Activated T-cell treated with anti-CD3 and anti-CD28 coated beads, Interleukin-2, amount 50 U/mL, for 48 hours (primary cell): ENCODE results near the gene OMP.

Source experiments
- DNase-seq, 2 experiments: peaks; one replicate each; pipeline ENCODE4 v3.0.0-alpha.2; 2020

The OMP gene

GRCh38 chr11:77069969-77070582 lies 32.6 kb upstream of the OMP start:
- no peak for DNase-seq

GRCh38 chr11:77071077-77071476 lies 31.6 kb upstream of the OMP start:
- no peak for DNase-seq

DNA sequence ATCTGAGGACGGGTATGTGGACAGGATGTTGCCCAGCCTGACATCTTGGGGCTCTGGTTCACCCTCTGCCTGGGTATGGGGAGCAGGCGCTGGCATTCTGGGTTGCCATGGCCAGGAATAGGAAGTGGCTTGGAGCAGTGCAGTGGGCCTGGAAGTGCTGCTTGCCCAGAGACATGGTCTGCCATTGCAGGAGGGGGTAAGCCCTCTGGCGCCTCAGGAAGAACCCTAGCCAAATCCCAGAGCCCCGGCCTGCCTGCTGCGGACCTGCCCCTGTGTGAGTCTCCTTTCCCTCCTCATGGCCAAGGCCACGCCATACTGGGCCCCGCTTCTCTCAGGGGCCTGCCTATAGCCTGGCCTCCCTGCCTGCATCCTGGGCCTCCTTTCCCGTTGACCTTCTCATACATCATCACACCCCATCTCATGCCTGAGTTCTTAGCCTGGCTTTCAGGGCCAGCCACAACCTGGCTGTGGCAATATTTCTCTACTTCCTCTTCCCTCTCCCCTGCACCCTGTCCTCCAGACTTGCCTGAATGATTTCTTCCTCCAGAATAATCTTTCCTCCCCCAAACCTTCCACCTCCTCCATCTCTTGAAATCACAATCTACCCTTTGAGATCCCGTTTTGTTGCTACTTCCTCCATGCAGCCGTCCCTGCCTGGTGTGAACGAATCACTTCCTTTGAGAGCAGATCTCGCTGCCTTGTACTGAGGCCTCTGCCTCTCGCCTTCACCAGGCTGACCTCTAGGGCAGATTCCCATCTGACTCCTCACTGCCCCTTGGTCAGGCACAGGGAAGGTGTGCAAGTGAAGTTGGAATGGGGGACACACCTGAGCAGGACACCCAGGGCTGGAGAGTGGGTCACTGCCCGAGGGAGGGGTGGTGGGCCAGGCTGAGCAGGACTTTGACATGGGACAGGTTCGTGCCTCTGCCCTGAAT lies 30.7 kb upstream of the OMP start:
- DNase-seq, result no peak

DNA sequence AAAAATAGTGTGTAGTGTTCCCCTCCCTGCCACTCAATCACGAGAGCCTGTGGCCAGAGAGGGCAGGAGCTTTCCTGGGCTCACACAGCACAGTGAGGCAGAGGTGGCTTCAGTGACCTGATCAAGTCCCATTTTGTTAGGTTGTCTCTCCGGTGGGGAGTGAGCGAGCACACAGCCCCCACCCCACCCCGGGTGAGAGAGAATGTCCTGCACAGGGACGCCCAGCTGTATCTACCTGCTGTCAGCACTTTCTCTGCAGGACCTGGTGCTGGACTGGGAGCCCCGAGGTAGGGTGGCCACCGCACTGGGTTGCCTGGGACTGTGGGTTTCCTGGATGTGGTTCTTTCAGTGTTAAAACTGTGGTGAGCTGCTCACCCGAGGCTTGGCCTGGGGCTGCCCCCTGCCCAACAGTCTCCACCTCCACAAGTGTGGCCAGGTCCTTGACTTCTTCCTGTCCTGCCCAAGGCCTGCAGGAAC lies 29.8 kb upstream of the OMP start:
- no peak for DNase-seq

DNA sequence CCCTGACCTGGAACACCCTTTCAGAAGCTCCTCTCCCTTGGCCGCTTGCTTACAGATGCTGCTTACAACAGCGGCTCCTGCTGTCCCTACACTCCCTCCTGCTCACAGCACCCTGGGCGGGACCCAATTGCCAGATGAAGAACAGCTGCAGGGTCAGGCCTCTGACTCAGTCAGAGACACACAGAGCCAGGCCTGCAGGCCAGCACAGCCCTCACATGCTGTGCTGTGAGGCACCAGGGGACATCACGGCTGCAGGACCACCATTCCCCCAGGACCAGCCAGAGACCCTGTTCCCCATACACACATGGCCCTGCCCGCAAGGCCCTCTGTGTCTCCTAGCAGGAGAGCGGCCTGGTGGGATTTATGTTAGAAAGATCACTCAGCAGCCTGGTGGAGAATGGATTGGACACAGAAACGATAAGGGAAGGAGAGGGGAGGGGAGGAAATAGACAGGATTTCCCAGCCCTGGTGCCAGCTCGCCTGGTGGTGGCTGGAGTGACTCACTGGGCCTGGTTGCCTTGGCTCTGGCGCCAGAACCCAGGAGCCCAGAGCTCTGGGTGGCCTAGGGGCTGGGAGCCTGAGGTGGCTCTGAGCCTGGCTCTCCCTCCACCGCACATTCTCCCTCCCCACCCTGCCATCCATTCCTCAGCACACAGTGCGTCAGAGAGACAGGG lies 29.2 kb upstream of the OMP start:
- no peak for DNase-seq

DNA sequence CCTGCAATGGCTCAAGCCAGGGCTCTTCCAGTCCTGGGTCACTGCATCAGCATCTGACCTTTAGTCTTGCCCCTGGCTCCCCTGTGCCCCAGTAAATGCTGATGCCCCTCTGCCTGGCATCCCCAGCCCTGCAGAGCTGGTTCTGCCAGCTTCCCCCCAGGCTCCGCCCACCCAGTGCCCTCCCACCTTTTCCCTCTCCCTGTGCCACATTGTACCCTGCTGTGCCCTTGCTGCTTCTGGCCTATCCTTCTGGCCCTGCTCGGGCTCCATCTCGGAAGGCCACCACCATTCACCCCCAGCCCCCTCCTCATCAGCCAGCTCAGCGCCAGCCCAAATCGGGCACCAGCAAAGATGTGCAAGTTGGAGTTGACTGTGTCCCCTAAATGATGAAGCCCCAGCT lies 28.4 kb upstream of the OMP start:
- peak in 1 of 2 experiments; percentile 13 for DNase-seq

DNA sequence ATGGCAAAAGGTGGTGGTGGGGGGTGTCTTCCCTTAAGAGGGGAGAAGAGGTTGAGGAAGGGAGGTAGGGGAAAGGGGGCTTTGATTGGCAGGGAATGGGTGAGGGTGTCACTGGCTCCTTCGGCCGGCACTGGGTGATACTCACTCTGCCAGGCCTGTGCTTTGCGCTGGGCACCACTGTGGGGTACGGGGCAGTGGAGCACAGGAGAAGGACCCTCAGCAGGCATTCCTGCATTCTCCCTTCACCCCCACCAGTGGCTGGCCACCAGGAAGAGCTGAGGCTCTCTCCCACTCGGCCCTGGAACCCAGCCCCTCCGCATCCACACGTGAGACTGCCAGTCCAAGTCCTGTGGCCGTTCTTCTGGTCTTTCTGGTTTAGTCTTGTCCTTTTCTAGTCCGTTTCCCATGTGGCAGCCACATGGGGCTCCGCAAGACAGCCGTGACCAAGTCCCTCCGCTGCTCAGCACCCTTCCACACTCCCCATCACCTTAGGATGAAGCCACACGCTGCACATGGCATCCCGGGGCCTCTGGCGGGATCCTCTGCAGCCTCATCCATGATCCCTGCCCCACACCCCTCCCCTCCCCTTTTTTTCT lies 27.9 kb upstream of the OMP start:
- no peak for DNase-seq

DNA sequence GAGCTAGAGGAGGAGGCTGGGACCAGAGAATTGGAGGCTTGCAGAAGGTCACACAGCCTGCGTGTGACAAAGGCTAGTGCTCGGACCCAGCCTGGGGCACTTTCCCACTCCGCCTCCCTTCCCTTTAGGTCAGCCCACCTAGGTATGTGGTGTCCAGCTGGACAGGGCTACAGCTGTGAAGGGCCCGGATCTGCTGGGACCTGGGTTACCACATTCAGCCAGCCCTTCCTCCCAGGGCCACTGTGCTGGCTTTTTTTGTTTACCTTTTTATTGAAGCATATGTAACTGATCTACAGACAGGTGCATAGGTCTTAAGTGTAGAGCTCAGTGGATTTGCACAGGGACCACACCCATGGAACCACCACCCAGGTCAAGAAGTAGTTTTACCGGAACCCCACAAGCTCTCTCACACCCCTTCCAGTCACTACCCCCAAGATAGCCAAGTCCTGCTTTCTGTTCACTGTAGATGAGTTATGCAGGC lies 27.2 kb upstream of the OMP start:
- DNase-seq, result no peak

DNA sequence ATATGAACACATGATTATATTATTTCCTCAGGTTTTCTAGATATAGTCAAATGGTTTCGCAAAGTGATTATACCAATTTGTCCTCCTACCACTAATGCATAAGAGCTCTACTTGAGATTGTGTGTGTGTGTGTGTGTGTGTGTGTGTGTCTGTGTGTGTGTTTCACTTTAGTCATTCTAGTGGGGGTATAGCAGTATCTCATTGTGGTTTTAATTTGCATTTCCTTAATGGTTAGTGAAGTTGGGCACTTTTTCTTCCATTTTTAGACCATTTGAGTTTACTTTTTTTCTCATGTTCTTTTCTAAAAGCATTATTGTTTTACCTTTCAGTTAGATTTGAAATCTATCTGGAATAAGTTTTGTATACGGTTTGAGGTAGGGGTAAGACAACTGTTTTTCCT lies 23.0 kb upstream of the OMP start:
- DNase-seq, result no peak

DNA sequence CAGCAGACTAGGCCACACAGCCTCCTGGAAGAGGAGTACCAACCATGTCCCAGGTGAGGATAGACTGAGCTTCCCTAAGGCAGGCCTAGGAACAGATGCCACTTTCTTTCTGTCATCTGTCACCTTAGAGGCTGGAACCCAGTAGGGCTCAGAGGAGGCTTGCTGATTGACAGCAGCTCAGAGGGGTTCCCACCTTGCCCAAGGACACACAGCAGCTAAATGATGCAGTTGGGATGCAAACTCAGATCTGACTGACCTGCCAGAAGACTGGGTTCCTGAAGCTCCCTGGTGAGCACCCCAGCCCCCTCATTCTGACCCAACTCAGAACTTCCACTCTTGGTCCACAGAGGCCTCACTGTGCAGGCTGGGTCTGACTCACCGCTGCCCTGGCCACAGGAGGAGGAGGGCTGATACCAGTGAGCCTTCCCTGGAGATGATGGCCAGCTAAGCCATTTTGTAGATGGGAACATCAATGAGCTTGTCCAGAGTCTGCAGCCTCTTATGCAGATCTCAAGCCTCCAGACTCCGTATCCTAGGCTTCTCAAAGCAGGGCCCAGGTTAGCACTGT lies 21.9 kb upstream of the OMP start:
- no peak for DNase-seq

DNA sequence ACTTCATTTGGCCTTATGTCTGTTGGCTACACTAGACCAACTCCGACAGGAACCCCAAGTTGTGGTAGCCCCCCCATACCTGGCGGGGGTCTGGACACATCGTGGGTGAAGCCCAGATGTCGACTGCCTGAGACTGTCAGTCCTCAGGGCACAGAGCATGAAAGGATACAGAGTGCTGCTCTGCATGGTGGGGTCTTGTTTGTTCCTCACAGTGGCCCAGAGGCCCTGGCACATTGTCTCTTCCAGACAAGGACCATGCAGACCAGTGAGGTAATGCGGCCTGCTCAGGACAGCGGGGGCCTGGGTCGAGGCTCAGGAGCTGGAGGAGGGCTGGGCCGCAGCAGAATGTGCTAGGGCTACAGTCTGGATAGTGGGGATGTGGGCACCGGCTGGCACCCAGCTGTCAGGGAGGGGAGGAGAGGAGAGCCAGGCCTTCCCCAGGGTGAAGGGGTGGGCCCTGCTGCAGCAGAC lies 21.2 kb upstream of the OMP start:
- no peak for DNase-seq

DNA sequence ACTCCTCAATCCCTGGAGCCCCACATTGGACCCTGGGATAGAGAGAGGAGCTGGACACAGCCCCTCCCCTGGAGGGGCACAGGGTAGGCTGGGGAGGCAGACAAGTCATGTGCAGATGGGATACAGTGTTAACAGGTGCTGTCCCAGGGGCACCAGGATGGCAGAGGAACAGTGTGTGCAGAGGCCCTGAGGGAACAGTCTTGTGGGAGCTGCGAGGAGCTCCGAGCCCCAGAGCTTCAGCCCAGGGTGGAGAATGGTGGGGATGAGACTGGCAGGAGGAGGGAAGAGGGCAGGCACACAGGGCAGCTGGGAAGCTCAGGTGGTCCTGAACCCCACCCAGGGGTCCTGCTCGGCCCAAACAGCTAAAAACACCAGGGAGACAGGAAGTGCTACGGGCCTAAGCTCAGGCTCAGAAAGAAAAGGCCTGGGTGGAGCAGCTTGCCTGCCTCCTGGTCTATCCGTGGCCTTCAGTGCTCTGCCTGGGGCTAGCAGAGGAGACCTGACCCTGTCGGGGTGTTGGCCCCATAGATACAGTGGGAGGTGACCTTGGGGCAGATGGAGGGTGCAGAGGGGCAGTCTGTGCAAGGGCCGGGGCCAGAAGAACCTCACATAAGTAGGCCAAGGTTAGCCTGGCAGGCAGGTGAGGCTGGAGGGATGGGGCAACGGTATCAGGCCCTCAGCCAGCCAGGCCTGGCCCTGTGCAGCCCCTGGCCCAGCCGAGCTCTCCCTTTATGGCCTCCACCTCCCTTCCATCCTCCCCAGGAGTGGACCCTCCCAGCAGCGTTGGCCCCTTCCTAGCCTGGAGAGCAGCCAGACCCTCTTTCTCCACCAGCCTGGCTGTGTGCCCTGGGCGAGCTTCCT lies 20.4 kb upstream of the OMP start:
- peak in 1 of 2 experiments; percentile 37 for DNase-seq

- peak; percentile 58 to 67 for DNase-seq
Measured at GRCh38 chr11:77082838-77083565, 19.6 kb upstream of the OMP start.

- no peak for DNase-seq
Measured at GRCh38 chr11:77083566-77084245, 18.9 kb upstream of the OMP start.

DNA sequence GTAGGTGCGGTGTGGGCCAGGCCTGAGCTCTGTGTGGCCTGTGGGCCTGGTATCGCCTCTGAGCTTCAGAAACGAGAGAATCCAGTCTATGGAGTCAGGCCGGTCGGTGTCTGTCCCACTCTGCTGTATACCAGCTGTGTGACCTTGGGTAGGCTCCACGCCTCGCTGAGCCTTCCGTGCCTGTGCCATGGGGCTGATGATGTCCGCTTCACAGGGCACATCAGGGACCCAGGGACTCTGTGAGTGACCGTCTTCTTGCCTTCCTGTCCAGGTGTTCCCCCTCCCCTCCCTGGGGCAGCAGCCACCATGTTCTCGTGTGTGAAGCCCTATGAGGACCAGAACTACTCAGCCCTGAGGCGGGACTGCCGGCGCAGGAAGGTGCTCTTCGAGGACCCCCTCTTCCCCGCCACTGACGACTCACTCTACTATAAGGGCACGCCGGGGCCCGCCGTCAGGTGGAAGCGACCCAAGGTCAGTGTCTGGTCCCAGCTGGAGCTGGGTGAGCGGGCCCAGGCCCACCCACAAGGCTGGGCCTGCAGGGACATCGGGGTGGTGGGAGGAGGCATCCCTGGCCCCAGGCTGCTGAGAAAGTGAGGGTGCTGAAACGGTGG lies 18.0 kb upstream of the OMP start:
- no peak for DNase-seq

DNA sequence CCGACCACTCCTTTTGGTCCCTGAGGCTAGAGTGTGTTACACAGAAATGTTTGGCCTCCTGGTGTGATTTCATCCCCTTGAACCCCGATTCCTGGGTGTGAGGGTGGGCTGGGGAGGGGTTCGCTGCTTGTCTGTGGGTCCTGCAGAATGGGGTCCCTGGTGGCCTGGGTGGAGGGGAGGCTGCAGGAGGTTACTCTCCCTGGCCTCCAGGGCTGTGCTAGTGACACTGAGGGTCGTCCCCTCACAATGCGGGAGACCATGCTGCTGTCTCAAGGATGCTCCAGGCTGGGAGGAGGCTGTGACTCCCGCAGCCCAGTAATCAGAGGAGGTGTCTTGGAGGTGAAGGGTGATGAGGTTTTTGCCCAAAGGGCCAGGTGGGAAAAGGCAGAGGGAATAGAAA lies 17.0 kb upstream of the OMP start:
- no peak for DNase-seq

DNA sequence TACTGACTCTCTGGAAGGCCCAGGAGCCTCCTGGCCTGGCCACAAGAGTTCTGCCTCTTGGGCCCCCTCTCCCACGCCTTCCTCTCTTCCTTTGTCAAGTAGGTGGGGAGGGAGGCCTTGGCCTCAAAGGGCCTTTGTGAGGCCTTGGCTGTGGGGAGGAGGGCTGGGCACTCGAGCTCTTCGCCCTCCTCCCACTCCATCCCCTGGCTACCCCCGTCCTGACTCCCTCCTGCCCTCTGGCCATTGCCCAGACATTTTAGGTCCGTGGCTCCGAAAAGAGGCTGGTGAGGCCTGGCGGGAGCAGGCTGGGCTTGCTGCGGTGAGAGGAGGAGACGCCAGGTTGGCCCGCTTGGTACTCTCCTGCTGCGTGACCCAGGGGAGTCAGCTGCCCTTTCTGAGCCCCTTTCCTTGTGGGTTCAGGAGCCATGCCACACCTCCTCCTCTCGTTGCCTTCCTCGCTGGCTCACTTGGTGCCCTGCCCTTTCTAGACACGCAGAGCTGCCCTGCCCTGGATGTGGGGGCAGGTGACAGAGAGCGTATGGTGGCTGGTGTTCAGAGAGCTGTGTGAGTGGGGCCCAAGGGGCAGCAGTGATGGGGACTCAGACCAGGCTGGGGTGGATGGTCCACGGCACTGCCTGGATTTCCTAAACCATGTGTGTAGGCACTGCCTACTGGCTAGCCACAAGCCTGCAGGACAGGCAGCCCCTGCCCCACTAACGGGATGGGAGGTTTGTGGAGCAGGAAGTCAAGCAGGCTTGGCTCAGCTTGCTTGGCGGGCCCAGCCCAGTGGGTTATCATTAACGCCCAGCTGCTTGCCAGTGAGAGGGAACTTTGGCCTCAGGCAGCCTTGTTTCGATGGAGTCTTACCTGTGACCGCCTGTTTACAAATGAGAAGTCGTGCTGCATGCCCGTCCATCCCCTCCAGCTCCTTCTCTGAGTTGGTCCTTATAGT lies 15.8 kb upstream of the OMP start:
- no peak for DNase-seq

DNA sequence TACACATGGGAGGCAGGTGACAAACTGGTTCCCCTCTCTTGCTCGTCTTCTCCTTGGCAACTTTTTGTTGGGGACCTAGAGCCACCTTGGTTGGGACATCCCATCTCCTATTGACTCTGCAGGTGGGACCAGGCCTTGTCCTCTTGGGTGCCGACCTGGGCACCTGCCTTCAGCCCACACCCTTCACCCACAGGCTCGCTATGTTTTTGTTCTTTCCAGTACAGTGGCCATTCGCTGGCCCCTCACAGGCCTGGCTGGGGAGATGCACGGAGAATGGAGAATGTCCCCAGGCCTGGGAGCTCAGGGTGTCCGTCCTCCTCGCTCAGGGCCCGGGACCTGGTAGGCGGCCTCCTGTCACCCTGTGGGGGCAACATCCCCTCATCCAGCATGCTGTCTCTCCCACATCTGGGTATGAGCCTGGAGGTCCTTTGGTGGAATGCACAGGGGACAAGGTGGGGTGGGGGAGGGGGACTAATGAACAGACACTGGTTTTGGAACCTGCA lies 14.9 kb upstream of the OMP start:
- no peak for DNase-seq
